ENCODE data around the gene RBM47.
"Not testable (repeated sequence)": the region's sequence is repeated elsewhere in the genome, so short reads cannot be mapped to it uniquely, and the experiment has no call there.

RBM47 gene

GRCh38 chr4:40559585-40560465 is 69.8 kb downstream of the RBM47 start:
- DNase-seq = no peak

GRCh38 chr4:40557736-40558135 is 71.9 kb downstream of the RBM47 start:
- DNase-seq = no peak

GRCh38 chr4:40555176-40555900 is 74.3 kb downstream of the RBM47 start:
- DNase-seq = no peak

- not testable (repeated sequence) for DNase-seq
These were observed 75.0 kb downstream of the RBM47 start for GRCh38 chr4:40554641-40555040.

GRCh38 chr4:40553995-40554394 is 75.7 kb downstream of the RBM47 start:
- DNase-seq = no peak

GRCh38 chr4:40552536-40552935 is 77.1 kb downstream of the RBM47 start:
- no peak for DNase-seq

- not testable (repeated sequence) for DNase-seq
These were observed 78.0 kb downstream of the RBM47 start for GRCh38 chr4:40551568-40552136.

GRCh38 chr4:40550948-40551462 is 78.7 kb downstream of the RBM47 start:
- no peak for DNase-seq

GRCh38 chr4:40550196-40550595 is 79.5 kb downstream of the RBM47 start:
- DNase-seq = no peak

- no peak for DNase-seq
These were observed 81.4 kb downstream of the RBM47 start for GRCh38 chr4:40548256-40548655.

GRCh38 chr4:40547789-40548132 is 81.9 kb downstream of the RBM47 start:
- DNase-seq = no peak

GRCh38 chr4:40546969-40547788 is 82.5 kb downstream of the RBM47 start:
- DNase-seq = no peak

GRCh38 chr4:40546506-40546905 is 83.2 kb downstream of the RBM47 start:
- no peak for DNase-seq

GRCh38 chr4:40545487-40545886 is 84.2 kb downstream of the RBM47 start:
- not testable (repeated sequence) for DNase-seq

GRCh38 chr4:40544221-40544620 is 85.4 kb downstream of the RBM47 start:
- DNase-seq = no peak

- DNase-seq = no peak
These were observed 88.9 kb downstream of the RBM47 start for GRCh38 chr4:40540800-40541199.

GRCh38 chr4:40536032-40536431 is 93.6 kb downstream of the RBM47 start:
- DNase-seq = no peak

GRCh38 chr4:40531636-40532023 is 98.0 kb downstream of the RBM47 start:
- DNase-seq = no peak

GRCh38 chr4:40530961-40531635 is 98.6 kb downstream of the RBM47 start:
- DNase-seq = no peak

GRCh38 chr4:40526741-40527140 is 102.9 kb downstream of the RBM47 start:
- no peak for DNase-seq

GRCh38 chr4:40525752-40526598 is 103.7 kb downstream of the RBM47 start:
- DNase-seq = no peak

Measured in hippocampal formation (tissue), 2 donors.